ENCODE results near the gene ADAMTS5. TPM values are rescaled to one million over a fixed set of nuclear protein-coding genes. Genes with fewer than 3 reads are reported as not detected.

Gene ADAMTS5
- total RNA-seq, 1 experiment from 2014 or later = not detected

DNA sequence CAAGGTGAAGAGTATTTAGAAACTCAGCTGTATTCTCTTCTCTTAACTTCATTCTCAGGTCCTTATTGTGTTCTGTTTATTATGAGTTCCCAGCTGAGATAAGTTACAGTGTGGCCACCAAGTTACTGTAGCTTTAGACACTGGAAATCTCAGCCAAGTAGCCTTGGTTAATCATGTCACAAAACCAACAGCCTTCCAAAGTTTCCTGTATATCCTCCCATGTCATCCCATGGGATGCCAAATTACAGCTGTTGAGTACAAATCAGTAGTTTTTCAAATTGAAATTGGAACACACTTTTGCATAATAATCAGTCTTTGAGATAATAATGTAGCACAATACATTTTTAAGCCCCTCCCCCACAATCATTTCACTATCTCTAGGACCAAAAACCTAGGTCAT lies 10.7 kb downstream of the ADAMTS5 start:
- Histone ChIP-seq H3K4me1 (ENCODE audit: low read length) (no peaks in the 10 kb centered on the region), H3K79me2 (ENCODE audit: low read length) (no peaks in the 10 kb centered on the region), H3K27ac (ENCODE audit: low read length) (no peak overlapping the region), H3K4me3 (ENCODE audit: low read length) (no peak overlapping the region), H3K36me3 (ENCODE audit: insufficient read depth, low read length) (no peaks in the 10 kb centered on the region), H3K9me3 (ENCODE audit: low read length) (peaks cover 15% of the 10 kb centered on the region), H3K9ac (ENCODE audit: low read length) (no peak overlapping the region), H3K4me2 (ENCODE audit: low read depth, low read length, poor library complexity, severe bottlenecking) (no peak overlapping the region), H2AFZ (ENCODE audit: low read length) (no peak overlapping the region), H4K20me1 (ENCODE audit: insufficient read depth, low read depth, low read length) (no peaks in the 10 kb centered on the region), H3K27me3 (ENCODE audit: low read length) (no peaks in the 10 kb centered on the region), H3K9me2 (replicated peaks; ENCODE audit: insufficient read depth, low read length) (no peaks in the 10 kb centered on the region)
- DNase-seq = no peak

DNA sequence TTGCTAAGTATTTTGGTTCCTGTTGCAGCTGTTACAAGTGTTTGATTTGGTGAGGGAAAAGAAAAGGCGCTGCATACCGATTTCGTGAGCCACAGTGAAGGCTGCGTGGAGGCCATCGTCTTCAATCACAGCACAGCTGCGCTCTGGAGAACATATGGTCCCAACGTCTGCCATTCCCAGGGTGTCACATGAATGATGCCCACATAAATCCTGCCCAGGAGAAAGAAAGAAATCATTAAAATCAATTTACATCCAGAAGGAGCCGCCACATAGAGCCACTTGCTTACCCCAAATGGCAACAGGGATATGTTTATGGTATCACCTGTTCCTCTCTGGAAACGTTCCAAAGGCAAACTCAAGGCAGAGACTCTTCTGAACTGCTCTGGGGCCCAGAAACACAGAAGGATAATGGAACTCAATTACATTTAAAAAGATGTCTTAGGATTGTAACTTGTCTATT lies 12.2 kb downstream of the ADAMTS5 start:
- Histone ChIP-seq H3K4me3 (ENCODE audit: low read length) (no peak overlapping the region), H3K27me3 (ENCODE audit: low read length) (no peaks in the 10 kb centered on the region), H3K79me2 (ENCODE audit: low read length) (no peaks in the 10 kb centered on the region), H3K9me3 (ENCODE audit: low read length) (peaks cover 9% of the 10 kb centered on the region), H3K36me3 (ENCODE audit: insufficient read depth, low read length) (no peaks in the 10 kb centered on the region), H3K9me2 (replicated peaks; ENCODE audit: insufficient read depth, low read length) (no peaks in the 10 kb centered on the region), H3K9ac (ENCODE audit: low read length) (no peak overlapping the region), H3K4me1 (ENCODE audit: low read length) (no peaks in the 10 kb centered on the region), H3K4me2 (ENCODE audit: low read depth, low read length, poor library complexity, severe bottlenecking) (no peak overlapping the region), H3K27ac (ENCODE audit: low read length) (no peak overlapping the region), H4K20me1 (ENCODE audit: insufficient read depth, low read depth, low read length) (no peaks in the 10 kb centered on the region), H2AFZ (ENCODE audit: low read length) (no peak overlapping the region)
- DNase-seq = no peak

DNA sequence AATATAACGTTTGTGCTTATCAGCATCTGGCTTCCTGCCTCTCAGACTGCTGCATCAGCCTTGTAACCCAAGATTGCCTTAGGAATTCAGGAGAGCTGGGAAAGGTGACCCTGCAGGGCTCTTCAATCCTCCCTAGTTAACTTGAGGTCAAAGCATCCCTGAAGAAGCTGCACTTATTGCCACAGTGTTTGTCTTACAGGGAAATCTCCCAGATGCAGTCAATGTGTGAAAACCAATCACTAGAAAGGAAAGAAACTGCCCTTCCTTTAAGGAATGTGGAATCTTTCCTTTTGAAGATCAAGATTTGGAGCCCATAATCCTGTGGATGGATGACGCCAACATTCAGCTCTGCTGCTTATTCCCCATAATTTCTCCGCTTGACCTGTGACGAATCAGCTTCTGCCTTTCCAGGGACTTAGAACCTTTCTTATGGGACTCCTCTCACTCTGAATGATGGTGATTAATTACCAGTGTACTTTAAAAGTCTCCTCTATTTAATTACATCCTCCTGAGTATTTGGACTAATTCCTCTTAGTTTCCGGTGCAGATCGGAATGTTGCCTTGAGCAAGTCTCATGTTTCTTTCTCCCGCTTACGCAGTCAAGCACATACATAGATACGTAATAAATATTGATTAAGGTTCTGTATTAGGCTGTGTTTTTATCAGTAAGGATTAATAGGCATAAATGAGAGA lies 14.4 kb downstream of the ADAMTS5 start:
- no peaks in the 10 kb centered on the region for H3K36me3 ChIP-seq (ENCODE audit: insufficient read depth, low read length)
- no peaks in the 10 kb centered on the region for H3K79me2 ChIP-seq (ENCODE audit: low read length)
- no peaks in the 10 kb centered on the region for H3K27me3 ChIP-seq (ENCODE audit: low read length)
- no peak overlapping the region for H3K4me3 ChIP-seq (ENCODE audit: low read length)
- H3K4me1 ChIP-seq (ENCODE audit: low read length) = no peaks in the 10 kb centered on the region
- H3K9me2 ChIP-seq (replicated peaks; ENCODE audit: insufficient read depth, low read length) = no peaks in the 10 kb centered on the region
- no peak overlapping the region for H3K9ac ChIP-seq (ENCODE audit: low read length)
- peaks cover 9% of the 10 kb centered on the region; the same call in 1 of the 2 replicates for H3K9me3 ChIP-seq (ENCODE audit: low read length)
- H3K27ac ChIP-seq (ENCODE audit: low read length) = no peak overlapping the region
- DNase-seq = no peak
- no peaks in the 10 kb centered on the region for H4K20me1 ChIP-seq (ENCODE audit: insufficient read depth, low read depth, low read length)
- H2AFZ ChIP-seq (ENCODE audit: low read length) = no peak overlapping the region
- no peak overlapping the region for H3K4me2 ChIP-seq (ENCODE audit: low read depth, low read length, poor library complexity, severe bottlenecking)

DNA sequence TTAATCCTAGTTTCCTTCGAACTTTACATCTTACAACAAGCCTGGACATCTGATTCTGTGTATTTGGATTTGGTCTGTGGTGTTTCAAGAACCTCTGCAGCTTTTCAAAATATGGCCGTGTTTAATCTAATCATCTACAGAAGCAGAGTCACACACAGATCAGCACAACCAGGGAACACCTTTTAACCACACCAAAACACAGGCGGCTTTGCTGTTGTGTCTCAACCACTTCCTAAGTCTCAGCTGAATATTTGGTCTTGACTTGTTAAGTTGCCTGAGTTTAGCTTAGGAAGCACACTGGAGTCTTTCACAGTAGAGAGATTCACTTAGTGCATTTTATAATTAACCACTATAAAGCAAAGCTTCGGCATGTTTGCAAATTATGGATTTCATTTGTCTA lies 17.1 kb downstream of the ADAMTS5 start:
- no peaks in the 10 kb centered on the region for H3K36me3 ChIP-seq (ENCODE audit: insufficient read depth, low read length)
- no peaks in the 10 kb centered on the region for H3K27me3 ChIP-seq (ENCODE audit: low read length)
- H2AFZ ChIP-seq (ENCODE audit: low read length) = no peak overlapping the region
- no peak for DNase-seq
- H3K9ac ChIP-seq (ENCODE audit: low read length) = no peak overlapping the region
- no peaks in the 10 kb centered on the region for H3K4me1 ChIP-seq (ENCODE audit: low read length)
- peaks cover 3% of the 10 kb centered on the region for H3K9me3 ChIP-seq (ENCODE audit: low read length)
- 0 out of 2 replicates have a peak, but pooled peaks cover 2% of the 10 kb centered on the region for H3K9me2 ChIP-seq (replicated peaks; ENCODE audit: insufficient read depth, low read length)
- H4K20me1 ChIP-seq (ENCODE audit: insufficient read depth, low read depth, low read length) = no peaks in the 10 kb centered on the region
- H3K4me3 ChIP-seq (ENCODE audit: low read length) = no peak overlapping the region
- H3K79me2 ChIP-seq (ENCODE audit: low read length) = no peaks in the 10 kb centered on the region
- H3K27ac ChIP-seq (ENCODE audit: low read length) = no peak overlapping the region
- H3K4me2 ChIP-seq (ENCODE audit: low read depth, low read length, poor library complexity, severe bottlenecking) = no peak overlapping the region

DNA sequence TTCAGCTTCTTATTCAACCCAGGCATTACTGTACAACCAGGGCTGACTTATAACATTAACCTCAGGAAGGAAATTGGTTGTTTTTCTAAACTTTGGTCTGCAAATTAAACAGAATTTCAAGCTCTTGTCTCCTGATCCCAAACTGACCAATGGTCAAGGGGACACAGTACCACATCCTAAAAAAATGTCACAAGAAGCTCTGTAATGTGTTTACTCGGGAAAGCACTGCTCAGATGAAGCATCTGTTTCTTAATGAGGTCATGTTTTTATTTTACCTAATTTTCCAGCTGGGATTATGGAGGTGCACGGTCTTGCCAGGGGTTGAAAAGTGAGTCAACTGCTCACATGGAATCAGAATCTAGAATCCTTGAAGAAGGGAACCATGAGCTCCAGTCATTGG lies 18.7 kb downstream of the ADAMTS5 start:
- no peaks in the 10 kb centered on the region for H3K36me3 ChIP-seq (ENCODE audit: insufficient read depth, low read length)
- H3K9ac ChIP-seq (ENCODE audit: low read length) = no peak overlapping the region
- no peak overlapping the region for H3K4me2 ChIP-seq (ENCODE audit: low read depth, low read length, poor library complexity, severe bottlenecking)
- no peaks in the 10 kb centered on the region for H3K4me1 ChIP-seq (ENCODE audit: low read length)
- H3K4me3 ChIP-seq (ENCODE audit: low read length) = no peak overlapping the region
- 0 out of 2 replicates have a peak, but pooled peaks cover 3% of the 10 kb centered on the region for H3K9me2 ChIP-seq (replicated peaks; ENCODE audit: insufficient read depth, low read length)
- H3K79me2 ChIP-seq (ENCODE audit: low read length) = no peaks in the 10 kb centered on the region
- H2AFZ ChIP-seq (ENCODE audit: low read length) = no peak overlapping the region
- no peaks in the 10 kb centered on the region for H3K27me3 ChIP-seq (ENCODE audit: low read length)
- DNase-seq = no peak
- H3K27ac ChIP-seq (ENCODE audit: low read length) = no peak overlapping the region
- H4K20me1 ChIP-seq (ENCODE audit: insufficient read depth, low read depth, low read length) = no peaks in the 10 kb centered on the region
- peaks cover 12% of the 10 kb centered on the region for H3K9me3 ChIP-seq (ENCODE audit: low read length)

DNA sequence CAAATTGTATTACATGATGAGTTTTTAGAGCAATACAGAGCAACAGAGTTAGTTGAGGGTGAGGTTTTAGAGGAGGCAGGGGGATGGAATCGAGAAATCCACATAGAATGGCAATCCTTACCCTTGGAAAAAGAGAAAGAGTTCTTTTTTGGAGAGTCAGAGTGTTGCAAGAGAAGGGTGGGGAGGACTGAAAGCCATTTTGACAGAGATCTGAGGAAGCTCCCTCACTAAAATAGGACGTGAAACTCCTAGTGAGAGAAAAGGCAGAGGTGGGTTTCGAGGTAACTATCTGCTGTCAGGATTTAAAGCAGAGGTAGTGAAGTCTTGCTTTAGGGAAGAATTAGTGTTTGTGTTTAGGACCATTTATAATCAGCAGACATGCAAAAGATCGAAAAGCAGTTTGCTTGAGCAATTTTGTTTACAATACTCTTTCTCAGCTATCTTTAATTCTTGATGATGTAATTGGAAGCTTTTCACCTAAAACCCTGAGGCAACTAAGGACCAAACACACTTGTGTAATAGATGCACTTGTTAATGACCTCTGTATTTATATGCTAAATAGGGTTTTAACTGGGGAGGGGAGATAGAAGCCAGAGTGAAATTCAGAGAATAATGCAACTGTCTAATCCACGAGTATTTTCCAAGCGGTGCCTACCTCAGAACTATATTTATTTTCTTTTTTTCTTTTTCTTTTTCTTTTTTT lies 20.0 kb downstream of the ADAMTS5 start:
- no peaks in the 10 kb centered on the region for H3K27me3 ChIP-seq (ENCODE audit: low read length)
- no peak overlapping the region for H2AFZ ChIP-seq (ENCODE audit: low read length)
- H3K4me2 ChIP-seq (ENCODE audit: low read depth, low read length, poor library complexity, severe bottlenecking) = no peak overlapping the region
- peaks cover 9% of the 10 kb centered on the region for H3K9me3 ChIP-seq (ENCODE audit: low read length)
- H3K4me3 ChIP-seq (ENCODE audit: low read length) = no peak overlapping the region
- no peak overlapping the region for H3K9ac ChIP-seq (ENCODE audit: low read length)
- no peak overlapping the region for H3K27ac ChIP-seq (ENCODE audit: low read length)
- 0 out of 2 replicates have a peak, but pooled peaks cover 3% of the 10 kb centered on the region for H3K9me2 ChIP-seq (replicated peaks; ENCODE audit: insufficient read depth, low read length)
- H3K36me3 ChIP-seq (ENCODE audit: insufficient read depth, low read length) = no peaks in the 10 kb centered on the region
- H3K4me1 ChIP-seq (ENCODE audit: low read length) = no peaks in the 10 kb centered on the region
- no peaks in the 10 kb centered on the region for H4K20me1 ChIP-seq (ENCODE audit: insufficient read depth, low read depth, low read length)
- DNase-seq = no peak
- no peaks in the 10 kb centered on the region for H3K79me2 ChIP-seq (ENCODE audit: low read length)

DNA sequence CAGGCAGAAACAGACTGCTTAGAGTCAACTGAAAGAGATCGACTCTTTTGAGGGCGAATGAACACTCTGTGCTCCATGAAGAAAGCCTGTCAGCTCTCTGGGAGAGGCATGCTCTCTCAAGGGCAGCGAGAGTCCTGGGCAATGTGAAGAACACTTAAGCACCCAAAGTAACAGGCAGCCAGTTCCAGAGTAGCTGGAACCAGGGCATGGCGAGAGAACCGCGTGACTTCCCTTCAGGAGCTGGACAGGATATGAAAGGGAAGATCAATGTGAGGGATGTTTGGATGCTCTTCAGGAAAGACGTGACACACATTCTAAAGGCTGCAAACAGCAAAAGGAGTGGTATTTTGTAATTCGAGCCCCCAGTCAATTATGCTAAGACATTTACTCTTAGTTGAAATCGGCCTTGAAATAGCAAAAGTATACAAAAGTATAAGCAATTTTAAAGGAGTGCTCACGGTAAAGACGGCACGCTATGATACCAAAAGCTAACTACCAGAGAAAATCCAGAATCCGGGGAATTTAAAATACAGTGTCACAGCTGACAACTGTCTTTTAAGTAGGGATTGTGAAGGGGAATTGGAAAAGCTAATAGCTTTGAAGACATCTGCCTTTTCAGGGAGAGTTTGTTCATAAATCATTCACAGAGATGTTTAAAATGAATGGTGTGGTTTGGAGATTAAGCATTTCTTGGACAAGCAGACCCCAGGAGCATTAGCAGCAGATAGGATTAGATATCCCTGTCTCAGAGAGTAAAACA lies 20.8 kb downstream of the ADAMTS5 start:
- Histone ChIP-seq H3K27me3 (ENCODE audit: low read length) (no peaks in the 10 kb centered on the region), H3K27ac (ENCODE audit: low read length) (no peak overlapping the region), H3K79me2 (ENCODE audit: low read length) (no peaks in the 10 kb centered on the region), H3K4me3 (ENCODE audit: low read length) (no peak overlapping the region), H2AFZ (ENCODE audit: low read length) (no peak overlapping the region), H3K36me3 (ENCODE audit: insufficient read depth, low read length) (no peaks in the 10 kb centered on the region), H3K9me2 (replicated peaks; ENCODE audit: insufficient read depth, low read length) (0 out of 2 replicates have a peak, but pooled peaks cover 3% of the 10 kb centered on the region), H3K9ac (ENCODE audit: low read length) (no peak overlapping the region), H3K4me2 (ENCODE audit: low read depth, low read length, poor library complexity, severe bottlenecking) (no peak overlapping the region), H3K4me1 (ENCODE audit: low read length) (no peaks in the 10 kb centered on the region), H3K9me3 (ENCODE audit: low read length) (peaks cover 9% of the 10 kb centered on the region), H4K20me1 (ENCODE audit: insufficient read depth, low read depth, low read length) (no peaks in the 10 kb centered on the region)
- DNase-seq = no peak

DNA sequence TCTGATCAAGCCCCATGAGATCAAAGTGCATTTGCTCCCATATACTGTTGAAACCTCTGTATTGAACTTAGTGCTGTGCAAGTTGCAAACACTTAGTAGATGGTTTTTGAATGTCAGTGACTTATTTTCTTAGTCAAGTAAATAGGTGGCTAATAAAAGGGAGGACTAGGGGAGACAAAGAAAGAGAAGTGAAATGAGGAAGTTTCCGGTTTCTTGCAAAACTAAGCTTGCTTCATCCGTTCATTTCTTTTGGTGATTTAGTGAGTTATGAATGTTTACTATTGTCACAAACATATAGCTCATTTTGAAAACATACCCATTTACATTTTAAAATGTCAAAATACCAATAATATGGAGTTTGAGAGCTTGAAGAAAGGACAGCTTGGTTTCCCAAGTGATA lies 23.0 kb downstream of the ADAMTS5 start:
- Histone ChIP-seq H3K79me2 (ENCODE audit: low read length) (no peaks in the 10 kb centered on the region), H4K20me1 (ENCODE audit: insufficient read depth, low read depth, low read length) (no peaks in the 10 kb centered on the region), H3K27ac (ENCODE audit: low read length) (no peak overlapping the region), H3K4me3 (ENCODE audit: low read length) (no peak overlapping the region), H3K4me1 (ENCODE audit: low read length) (no peaks in the 10 kb centered on the region), H3K9me2 (replicated peaks; ENCODE audit: insufficient read depth, low read length) (0 out of 2 replicates have a peak, but pooled peaks cover 3% of the 10 kb centered on the region), H3K27me3 (ENCODE audit: low read length) (no peaks in the 10 kb centered on the region), H3K9me3 (ENCODE audit: low read length) (peaks cover 21% of the 10 kb centered on the region), H2AFZ (ENCODE audit: low read length) (no peak overlapping the region), H3K36me3 (ENCODE audit: insufficient read depth, low read length) (no peaks in the 10 kb centered on the region), H3K9ac (ENCODE audit: low read length) (no peak overlapping the region), H3K4me2 (ENCODE audit: low read depth, low read length, poor library complexity, severe bottlenecking) (no peak overlapping the region)
- DNase-seq = no peak
